Kidney capillary endothelial cell (primary cell): ENCODE data around the gene OR8B3.
"Not testable (repeated sequence)": the region's sequence is repeated elsewhere in the genome, so short reads cannot be mapped to it uniquely, and the experiment has no call there.

ENCODE experiments used
- DNase-seq: peaks from one replicate; pipeline ENCODE4 v3.0.0-alpha.2; 2018; ENCODE audit warnings: low spot score

Gene OR8B3

GRCh38 chr11:124398924-124399323 is at the start of gene OR8B3:
Gene OR8B3 (minus strand): TSS chr11:124399024. CDS start chr11:124397351, 1,673 bp downstream.
- DNase-seq: no peak

GRCh38 chr11:124446916-124447315 is 48.1 kb upstream of the OR8B3 start:
- no peak for DNase-seq

DNA sequence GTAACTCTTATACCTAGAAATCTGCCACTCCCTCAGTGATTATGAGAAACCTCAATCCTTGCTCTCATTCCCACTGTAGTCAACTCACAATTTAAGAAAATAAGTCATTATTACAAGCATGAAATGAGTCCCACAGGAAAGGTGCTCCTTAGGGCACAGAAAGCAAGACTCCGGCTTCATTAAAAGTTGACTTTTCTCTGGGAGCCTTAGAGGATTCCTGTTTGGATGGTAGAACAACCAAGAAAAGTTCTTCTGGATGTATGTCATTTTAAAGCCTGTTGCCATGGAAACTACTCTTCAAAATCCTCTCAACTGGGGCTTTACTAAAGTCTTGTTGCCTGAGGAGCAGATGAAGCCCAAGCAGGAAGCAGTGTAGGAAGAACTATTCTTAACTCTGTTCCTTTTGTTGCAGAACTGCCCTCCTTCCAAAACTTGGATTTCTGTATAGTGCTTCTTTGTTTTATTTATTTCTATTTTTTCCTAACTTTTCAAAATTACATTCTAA is 46.9 kb upstream of the OR8B3 start, which contains the start of gene OR8B8:
Gene OR8B8, minus strand, starts transcription at position 51 of the 505 bp plus-strand sequence. CDS start 4,611 bp downstream, outside the sequence.
- no peak for DNase-seq

- no peak for DNase-seq
Observed at GRCh38 chr11:124442847-124443246, 44.0 kb upstream of the OR8B3 start.

- no peak for DNase-seq
Observed at GRCh38 chr11:124442442-124442841, 43.6 kb upstream of the OR8B3 start.

GRCh38 chr11:124441519-124441918 is 42.7 kb upstream of the OR8B3 start:
- no peak for DNase-seq

DNA sequence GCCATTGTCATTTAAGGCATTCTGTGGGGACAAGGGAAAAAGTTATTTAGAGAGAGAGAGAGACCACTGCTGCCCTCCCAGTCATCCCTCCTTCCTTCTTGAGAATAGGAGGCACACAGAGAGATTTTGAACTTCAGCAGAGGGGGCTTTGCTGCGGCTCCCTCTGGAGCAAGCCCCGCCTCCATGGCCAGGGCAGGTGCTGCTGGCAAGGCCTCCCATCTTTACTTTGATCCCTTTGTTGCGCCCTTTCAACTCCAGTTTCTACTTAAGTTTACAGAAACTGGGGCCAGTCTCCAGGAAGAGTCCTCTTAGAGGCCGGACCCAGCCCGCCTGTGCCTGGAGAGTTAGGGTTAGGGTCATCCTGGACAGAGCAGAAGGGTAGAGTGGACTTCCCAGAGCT is 42.3 kb upstream of the OR8B3 start:
- no peak for DNase-seq

- no peak for DNase-seq
Observed at GRCh38 chr11:124440608-124441007, 41.8 kb upstream of the OR8B3 start.

GRCh38 chr11:124434699-124435098 is 35.9 kb upstream of the OR8B3 start:
- no peak for DNase-seq

DNA sequence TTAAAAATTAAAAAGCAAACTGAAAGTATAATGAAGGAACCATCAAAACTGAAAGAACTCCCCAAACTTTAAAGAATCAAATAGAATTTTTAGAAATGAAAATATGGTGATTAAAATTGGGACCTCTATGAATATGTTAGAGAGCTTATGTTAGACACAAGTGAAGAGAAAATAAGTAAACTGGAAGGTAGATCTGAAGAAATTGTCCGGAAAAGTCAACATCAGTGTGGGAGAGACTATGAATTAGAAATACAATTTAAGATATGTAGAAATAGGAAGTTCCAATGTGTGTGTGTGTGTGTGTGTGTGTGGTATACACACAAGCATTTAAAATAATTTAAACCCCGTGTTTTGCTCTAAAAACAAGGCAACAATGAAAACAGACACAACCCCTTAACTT is 30.8 kb upstream of the OR8B3 start:
- no peak for DNase-seq

DNA sequence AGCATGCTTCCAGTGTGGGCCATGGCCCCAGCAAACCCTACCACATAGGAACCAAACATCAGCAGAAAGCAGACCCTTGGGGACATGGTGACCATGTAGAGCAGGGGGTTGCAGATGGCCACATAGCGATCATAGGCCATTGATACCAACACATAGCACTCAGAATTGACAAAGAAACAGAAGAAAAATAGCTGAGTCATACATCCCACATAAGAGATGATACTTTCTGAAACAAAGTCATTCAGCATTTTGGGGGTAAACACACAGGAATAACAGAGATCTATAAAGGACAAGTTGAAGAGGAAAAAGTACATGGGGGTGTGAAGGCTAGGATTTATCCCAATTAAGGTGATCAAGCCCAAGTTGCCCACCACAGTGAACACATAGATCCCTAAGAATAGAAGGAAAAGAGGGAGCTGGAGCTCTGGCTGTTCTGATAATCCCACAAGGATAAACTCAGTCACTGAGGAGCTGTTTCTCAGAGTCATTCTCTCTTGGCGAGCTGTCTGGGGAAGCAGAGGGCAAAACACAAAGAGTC is 25.6 kb upstream of the OR8B3 start, which contains the start of gene OR8B4:
Gene OR8B4, minus strand, starts transcription at position 488 of the 538 bp plus-strand sequence. Its CDS starts 0 bp downstream, at position 488.
- DNase-seq: no peak

GRCh38 chr11:124421043-124421442 is 22.2 kb upstream of the OR8B3 start:
- DNase-seq: no peak

GRCh38 chr11:124415356-124415923 is 16.6 kb upstream of the OR8B3 start:
- peak; percentile 52 for DNase-seq

DNA sequence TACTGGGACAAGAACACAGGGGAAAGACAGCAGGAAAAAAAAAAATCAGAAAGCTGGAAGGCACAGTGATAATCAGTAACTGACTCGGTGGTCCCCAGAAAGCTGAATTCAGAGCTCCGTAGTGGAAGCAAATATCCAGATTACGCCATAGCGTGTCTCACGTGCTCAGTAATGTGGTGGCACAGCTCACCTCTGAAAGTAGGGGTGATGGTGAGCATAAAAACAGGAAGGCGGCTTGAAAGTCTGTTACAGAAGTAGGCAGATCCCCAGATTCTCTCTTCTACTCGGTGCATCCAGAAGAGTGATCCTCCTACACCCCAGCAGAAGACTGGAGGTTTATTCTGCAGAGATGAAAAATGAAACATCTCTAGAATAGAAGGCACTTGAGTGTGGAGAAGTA is 11.1 kb upstream of the OR8B3 start:
- DNase-seq: no peak

- peak; percentile 62 for DNase-seq
Observed at GRCh38 chr11:124405581-124405980, 6.8 kb upstream of the OR8B3 start.

DNA sequence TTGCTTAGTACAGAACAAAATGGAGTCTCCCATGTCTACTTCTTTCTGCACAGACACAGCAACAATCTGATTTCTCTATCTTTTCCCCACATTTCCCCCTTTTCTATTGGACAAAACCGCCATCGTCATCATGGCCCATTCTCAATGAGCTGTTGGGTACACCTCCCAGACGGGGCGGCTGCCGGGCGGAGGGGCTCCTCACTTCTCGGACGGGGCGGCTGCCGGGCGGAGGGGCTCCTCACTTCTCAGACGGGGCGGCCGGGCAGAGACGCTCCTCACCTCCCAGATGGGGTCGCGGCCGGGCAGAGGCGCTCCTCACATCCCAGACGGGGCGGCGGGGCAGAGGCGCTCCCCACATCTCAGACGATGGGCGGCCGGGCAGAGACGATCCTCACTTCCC is 4.4 kb upstream of the OR8B3 start:
- DNase-seq: not testable (repeated sequence)

- DNase-seq: peak; percentile 88
Observed at GRCh38 chr11:124402326-124402922, 3.6 kb upstream of the OR8B3 start.

DNA sequence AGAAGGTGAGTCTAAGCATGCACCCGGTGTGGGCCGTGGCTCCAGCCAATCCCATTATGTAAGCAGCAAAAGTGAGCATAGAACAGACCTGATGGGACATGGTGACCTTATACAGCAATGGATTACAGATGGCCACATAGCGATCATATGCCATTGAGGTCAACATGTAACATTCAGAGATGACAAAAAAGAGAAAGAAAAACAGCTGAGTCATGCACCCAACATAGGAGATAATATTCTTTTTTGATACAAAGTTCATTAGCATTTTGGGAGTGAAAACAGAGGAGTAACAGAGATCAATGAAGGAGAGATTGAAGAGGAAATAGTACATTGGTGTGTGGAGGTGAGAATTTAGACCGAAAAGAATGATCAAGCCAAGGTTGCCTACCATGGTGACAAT is 2.0 kb downstream of the OR8B3 start:
- not testable (repeated sequence) for DNase-seq

DNA sequence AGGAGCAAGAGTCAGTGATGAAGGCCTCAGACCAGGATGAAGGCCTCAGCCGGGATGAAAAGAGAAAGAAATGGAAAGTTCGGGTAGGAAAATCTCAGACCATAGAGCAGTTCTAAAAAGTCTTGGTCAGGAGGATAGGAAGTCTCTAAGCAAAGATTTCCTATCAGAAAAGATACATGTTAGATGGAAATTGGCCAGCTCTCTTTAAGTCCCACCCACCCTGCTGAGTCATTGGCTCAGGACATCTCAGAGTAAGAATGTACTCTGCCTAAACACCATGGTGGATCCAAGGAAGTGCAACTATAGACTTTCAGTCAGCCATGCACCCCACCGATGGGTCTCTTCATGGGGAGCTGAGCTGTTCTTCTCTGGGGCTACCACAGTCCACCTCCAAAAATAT is 4.4 kb downstream of the OR8B3 start:
- DNase-seq: no peak

DNA sequence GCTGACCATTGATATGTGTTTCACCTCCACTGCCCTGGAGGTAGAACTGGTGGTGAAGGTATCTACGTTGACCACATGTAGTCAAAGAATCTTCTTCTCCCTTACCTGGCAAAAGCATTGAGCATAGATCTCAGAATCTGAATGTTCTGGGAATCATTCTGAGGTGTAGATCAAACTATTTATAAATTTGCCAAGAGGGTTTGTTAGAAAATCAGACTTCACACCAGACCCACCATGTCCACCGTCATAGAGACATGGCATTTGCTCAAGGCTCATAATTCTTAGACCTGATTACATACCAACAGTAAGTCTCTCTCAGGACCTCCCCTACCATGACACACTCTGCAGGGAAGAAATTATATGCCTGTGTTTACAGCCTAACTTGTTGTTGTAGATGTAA is 14.4 kb downstream of the OR8B3 start, which contains the start of gene OR8B2:
Gene OR8B2, minus strand, starts transcription at position 101 of the 400 bp plus-strand sequence. CDS start 1,156 bp downstream, outside the sequence.
- no peak for DNase-seq

- DNase-seq: not testable (repeated sequence)
Observed at GRCh38 chr11:124382857-124383256, 16.0 kb downstream of the OR8B3 start.

DNA sequence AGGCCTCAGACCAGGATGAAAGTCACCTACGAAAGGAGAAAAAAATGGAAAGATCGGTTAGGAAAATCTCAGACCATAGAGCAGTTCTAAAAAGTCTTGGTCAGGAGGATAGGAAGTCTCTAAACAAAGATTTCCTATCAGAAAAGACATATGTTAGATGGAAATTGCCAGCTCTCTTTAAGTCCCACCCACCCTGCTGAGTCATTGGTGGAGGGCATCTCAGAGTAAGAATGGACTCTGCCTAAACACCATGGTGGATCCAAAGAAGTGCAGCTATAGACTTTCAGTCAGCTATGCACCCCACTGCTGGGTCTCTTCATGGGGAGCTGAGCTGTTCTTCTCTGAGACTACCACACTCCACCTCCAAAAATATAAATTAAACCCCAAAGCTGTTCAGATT is 18.2 kb downstream of the OR8B3 start:
- no peak for DNase-seq

DNA sequence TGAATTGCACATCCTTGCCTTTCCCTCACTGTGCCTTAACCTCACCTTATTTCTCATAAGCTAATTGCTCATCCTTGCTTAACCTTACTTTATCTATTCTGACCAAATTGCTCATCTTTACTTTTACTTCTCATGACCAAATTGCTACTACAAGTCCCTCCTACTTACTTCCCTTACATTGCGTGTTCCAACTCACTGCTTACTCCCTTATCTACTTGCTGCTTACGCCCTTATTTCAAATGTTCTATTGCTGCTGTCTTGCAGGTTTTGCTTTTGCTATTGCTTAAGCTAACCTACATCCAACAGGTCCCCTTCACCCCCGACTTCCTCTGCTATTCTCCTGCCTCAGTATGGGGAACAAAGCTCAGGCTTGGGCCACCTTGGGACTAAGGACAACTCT is 22.5 kb downstream of the OR8B3 start:
- DNase-seq: no peak
